CD14-positive monocyte (primary cell): ENCODE measurements around the gene NEK7. TPM values are rescaled to one million over a fixed set of nuclear protein-coding genes. Genes with fewer than 3 reads are reported as not detected.

ENCODE experiments used
- DNase-seq, 3 donors: peaks; one replicate each; pipeline ENCODE4 v3.0.0-alpha.2; 2011 to 2022
- H2AFZ ChIP-seq: 2 replicates; pipeline ENCODE4 v1.6.0; 2012; ENCODE audit warnings: mild to moderate bottlenecking, low read depth, low read length, inconsistent platforms; ENCODE audit not compliant: insufficient read depth, poor library complexity, severe bottlenecking
- H3K27ac ChIP-seq, 2 donors: 1 replicate in 1 of 2; 2 replicates in 1 of 2; pipeline ENCODE4 v1.5.1; 2012 to 2013; ENCODE audit warnings: low read length in 2 of 2, control low read depth in 1 of 2, inconsistent platforms in 1 of 2, low read depth in 1 of 2, mild to moderate bottlenecking in 1 of 2
- H3K27me3 ChIP-seq, 2 donors: one replicate each; pipeline versions ENCODE4 v1.6.0 to v1.6.1; 2011 to 2013; ENCODE audit warnings: low read length in 2 of 2; ENCODE audit not compliant: control insufficient read depth in 2 of 2, insufficient read depth in 2 of 2
- H3K36me3 ChIP-seq, 2 donors: replicated peaks in 1 of 2; 1 replicate in 1 of 2; 2 replicates in 1 of 2; pipeline versions ENCODE4 v1.5.1 to v1.6.1; 2012 to 2013; ENCODE audit warnings: low read length in 2 of 2, control low read depth in 1 of 2, inconsistent platforms in 1 of 2, mild to moderate bottlenecking in 1 of 2; ENCODE audit not compliant: insufficient read depth in 2 of 2, control insufficient read depth in 1 of 2
- H3K4me1 ChIP-seq, 2 donors: 1 replicate in 1 of 2; 2 replicates in 1 of 2; pipeline versions ENCODE4 v1.5.1 to v1.6.1; 2012 to 2013; ENCODE audit warnings: low read length in 2 of 2, control low read depth in 1 of 2, inconsistent platforms in 1 of 2, mild to moderate bottlenecking in 1 of 2, moderate library complexity in 1 of 2; ENCODE audit not compliant: insufficient read depth in 2 of 2, control insufficient read depth in 1 of 2
- H3K4me2 ChIP-seq: replicated peaks from 2 replicates; pipeline ENCODE3; 2012; ENCODE audit warnings: low read length, moderate library complexity, mild to moderate bottlenecking; ENCODE audit not compliant: poor library complexity, severe bottlenecking; ENCODE audit errors: extremely low read depth
- H3K4me3 ChIP-seq, 3 experiments: fragments of 200-600 bp in 1 of 3; sonication (generic) in 1 of 3; replicated peaks in 1 of 3; 1 replicate in 2 of 3; 2 replicates in 1 of 3; pipeline ENCODE4 v1.5.1; 2011 to 2013; ENCODE audit warnings: low read length in 3 of 3, mild to moderate bottlenecking in 3 of 3, control low read depth in 2 of 3, low read depth in 2 of 3, inconsistent platforms in 1 of 3, moderate library complexity in 1 of 3
- H3K79me2 ChIP-seq: 2 replicates; pipeline ENCODE4 v1.6.0; 2012; ENCODE audit warnings: mild to moderate bottlenecking, control low read depth, inconsistent platforms, low read length, moderate library complexity; ENCODE audit not compliant: insufficient read depth
- H3K9ac ChIP-seq: 2 replicates; pipeline ENCODE4 v1.6.0; 2017; ENCODE audit warnings: low read length, mild to moderate bottlenecking; ENCODE audit not compliant: insufficient read depth, poor library complexity, severe bottlenecking
- H3K9me3 ChIP-seq, 2 donors: replicated peaks in 1 of 2; 1 replicate in 1 of 2; 2 replicates in 1 of 2; pipeline versions ENCODE4 v1.5.1 to v1.6.1; 2012 to 2013; ENCODE audit warnings: low read length in 2 of 2, control low read depth in 1 of 2; ENCODE audit not compliant: control insufficient read depth in 1 of 2, insufficient read depth in 1 of 2
- H4K20me1 ChIP-seq: 2 replicates; pipeline ENCODE4 v1.6.0; 2012; ENCODE audit warnings: mild to moderate bottlenecking, low read length, control low read depth, moderate library complexity; ENCODE audit not compliant: insufficient read depth
- H3K27ac Mint-ChIP-seq, 7 donors: one replicate each; pipeline ENCODE4 v1.8.0; 2020; ENCODE audit warnings: mild to moderate bottlenecking in 7 of 7, mixed read lengths in 7 of 7, moderate library complexity in 6 of 7, inconsistent platforms in 2 of 7
- H3K27me3 Mint-ChIP-seq, 3 donors: one replicate each; pipeline ENCODE4 v1.8.0; 2021 to 2022; ENCODE audit warnings: low read depth in 3 of 3, mild to moderate bottlenecking in 3 of 3, mixed read lengths in 3 of 3, moderate library complexity in 3 of 3, inconsistent platforms in 1 of 3
- H3K36me3 Mint-ChIP-seq, 2 donors: one replicate each; pipeline ENCODE4 v1.8.0; 2020; ENCODE audit warnings: mixed read lengths in 2 of 2, inconsistent platforms in 1 of 2, mild to moderate bottlenecking in 1 of 2
- H3K4me1 Mint-ChIP-seq: one replicate; pipeline ENCODE4 v1.8.0; 2020; ENCODE audit warnings: mild to moderate bottlenecking, mixed read lengths
- H3K4me3 Mint-ChIP-seq, 2 donors: one replicate each; pipeline ENCODE4 v1.8.0; 2020; ENCODE audit warnings: mild to moderate bottlenecking in 2 of 2, mixed read lengths in 2 of 2, moderate library complexity in 1 of 2
- H3K9me3 Mint-ChIP-seq, 7 donors: one replicate each; pipeline ENCODE4 v1.8.0; 2020 to 2022; ENCODE audit warnings: mixed read lengths in 7 of 7, mild to moderate bottlenecking in 6 of 7, moderate library complexity in 6 of 7, inconsistent platforms in 2 of 7
- WGBS: methylation state at CpG from one replicate; pipeline ENCODE4 v1.1.5; 2013; ENCODE audit warnings: missing lambda C conversion rate; ENCODE audit not compliant: insufficient coverage; 5-methylcytosine and 5-hydroxymethylcytosine counted together
- intact Hi-C, 2 donors: fragments of 100-400 bp; cut with micrococcal nuclease; formaldehyde crosslinking; loops; one replicate each; pipeline versions ENCODE4 v1.15.0 to v1.15.1; 2023
- polyA plus RNA-seq, 3 donors: library from polyadenylated mRNA; depleted of rRNA in 1 of 3; unstranded in 2 of 3; stranded (reverse) in 1 of 3; fragments of 300-500 nt in 2 of 3; fragments of >200 nt in 1 of 3; fragmentation: Illumina TruSeq in 2 of 3; gene quantifications; 1 replicate in 2 of 3; 2 replicates in 1 of 3; pipeline ENCODE4 v1.2.3, GENCODE V29; 2012 to 2021
- TF ChIP-seq, protein P1 (sequence below): fragments of 200-600 bp; IDR thresholded peaks from one replicate; pipeline ENCODE4 v1.8.0; 2022; ENCODE audit warnings: antibody characterized with exemption, mild to moderate bottlenecking

Gene NEK7
- polyA plus RNA-seq, 3 donors = 16.0 to 50.1 (median 46.5) TPM

DNA sequence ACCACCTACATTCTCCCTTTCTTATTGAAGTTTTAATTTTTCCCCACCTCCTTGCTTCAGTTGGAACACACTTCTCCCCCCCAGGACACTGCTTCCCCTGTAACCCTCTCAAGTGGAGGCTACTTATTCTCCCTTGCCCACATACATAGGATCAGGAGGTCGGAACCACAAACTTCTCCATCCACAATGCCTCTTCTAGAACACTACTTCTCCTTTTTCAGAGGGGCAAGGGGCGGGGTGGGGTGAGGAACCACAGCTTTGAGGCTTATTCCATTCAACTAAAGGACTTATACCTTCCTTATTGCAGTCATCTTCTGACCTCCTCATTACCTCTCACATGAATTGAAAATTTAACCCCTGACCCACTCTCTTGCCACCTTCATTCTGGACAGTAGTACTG, 81.3 kb downstream of the NEK7 start:
- H3K36me3 Mint-ChIP-seq = peaks cover 5 to 9% of the 10 kb centered on the region in 2 donors
- H3K9me3 Mint-ChIP-seq = peaks cover 0 to 5% (median 0%) of the 10 kb centered on the region in 7 donors
- H3K27me3 Mint-ChIP-seq = no peaks in the 10 kb centered on the region
- intact Hi-C loops = no loop called here
- H3K4me1 ChIP-seq = peaks cover 14 to 17% of the 10 kb centered on the region in 2 donors
- no peaks in the 10 kb centered on the region for H3K27me3 ChIP-seq
- H3K4me3 ChIP-seq = no peak overlapping the region
- H4K20me1 ChIP-seq = peaks cover 86% of the 10 kb centered on the region
- no peaks in the 10 kb centered on the region for H3K9me3 ChIP-seq
- H3K79me2 ChIP-seq = peaks cover 37% of the 10 kb centered on the region
- DNase-seq = peak; percentile 56 to 71 (median 66)
- no peak overlapping the region for H2AFZ ChIP-seq
- H3K4me2 ChIP-seq = no peak overlapping the region
- H3K27ac ChIP-seq = no peak overlapping the region
- H3K4me1 Mint-ChIP-seq = peaks cover 10% of the 10 kb centered on the region
- WGBS = no CpG with 5 or more reads among the region's 2 CpGs
- H3K4me3 Mint-ChIP-seq = no peak overlapping the region
- H3K9ac ChIP-seq = no peak overlapping the region
- H3K36me3 ChIP-seq = peaks cover 0 to 11% of the 10 kb centered on the region in 2 donors
- no peak overlapping the region for H3K27ac Mint-ChIP-seq
- TF ChIP-seq, protein P1, sequence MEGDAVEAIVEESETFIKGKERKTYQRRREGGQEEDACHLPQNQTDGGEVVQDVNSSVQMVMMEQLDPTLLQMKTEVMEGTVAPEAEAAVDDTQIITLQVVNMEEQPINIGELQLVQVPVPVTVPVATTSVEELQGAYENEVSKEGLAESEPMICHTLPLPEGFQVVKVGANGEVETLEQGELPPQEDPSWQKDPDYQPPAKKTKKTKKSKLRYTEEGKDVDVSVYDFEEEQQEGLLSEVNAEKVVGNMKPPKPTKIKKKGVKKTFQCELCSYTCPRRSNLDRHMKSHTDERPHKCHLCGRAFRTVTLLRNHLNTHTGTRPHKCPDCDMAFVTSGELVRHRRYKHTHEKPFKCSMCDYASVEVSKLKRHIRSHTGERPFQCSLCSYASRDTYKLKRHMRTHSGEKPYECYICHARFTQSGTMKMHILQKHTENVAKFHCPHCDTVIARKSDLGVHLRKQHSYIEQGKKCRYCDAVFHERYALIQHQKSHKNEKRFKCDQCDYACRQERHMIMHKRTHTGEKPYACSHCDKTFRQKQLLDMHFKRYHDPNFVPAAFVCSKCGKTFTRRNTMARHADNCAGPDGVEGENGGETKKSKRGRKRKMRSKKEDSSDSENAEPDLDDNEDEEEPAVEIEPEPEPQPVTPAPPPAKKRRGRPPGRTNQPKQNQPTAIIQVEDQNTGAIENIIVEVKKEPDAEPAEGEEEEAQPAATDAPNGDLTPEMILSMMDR = no peak

DNA sequence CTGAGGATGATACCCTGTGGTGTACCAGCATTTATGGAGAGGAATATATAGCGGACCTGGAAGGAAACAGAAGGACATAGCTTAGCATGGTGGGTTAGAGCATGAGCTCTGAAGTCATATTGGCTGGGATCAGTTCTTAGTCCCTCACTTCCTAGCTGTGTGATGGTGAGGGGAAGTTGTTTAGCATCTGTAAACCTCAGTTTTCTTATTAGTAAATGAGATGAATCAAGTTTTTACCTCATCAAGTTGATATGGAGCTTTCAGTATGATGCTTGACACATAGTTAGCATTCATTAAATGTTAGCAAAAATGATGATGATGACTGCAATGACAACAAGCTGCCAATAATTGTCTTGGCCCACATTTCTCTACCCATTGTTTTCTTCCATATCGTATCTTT, 84.8 kb downstream of the NEK7 start:
- WGBS = 50% methylated on average over 2 of the region's 2 CpGs
- no peak overlapping the region for H3K27ac Mint-ChIP-seq
- no peaks in the 10 kb centered on the region for H3K9me3 ChIP-seq
- peaks cover 6% of the 10 kb centered on the region for H3K4me1 Mint-ChIP-seq
- peaks cover 91% of the 10 kb centered on the region for H4K20me1 ChIP-seq
- intact Hi-C loops = no loop called here
- H2AFZ ChIP-seq = no peak overlapping the region
- H3K4me3 Mint-ChIP-seq = no peak overlapping the region
- peaks cover 2 to 5% of the 10 kb centered on the region in 2 donors for H3K36me3 Mint-ChIP-seq
- H3K4me3 ChIP-seq = no peak overlapping the region
- peaks cover 41% of the 10 kb centered on the region for H3K79me2 ChIP-seq
- H3K27ac ChIP-seq = no peak overlapping the region
- H3K27me3 ChIP-seq = no peaks in the 10 kb centered on the region
- H3K9ac ChIP-seq = no peak overlapping the region
- DNase-seq = no peak
- H3K9me3 Mint-ChIP-seq = peaks cover 0 to 3% (median 0%) of the 10 kb centered on the region in 7 donors
- no peaks in the 10 kb centered on the region for H3K27me3 Mint-ChIP-seq
- no peak overlapping the region for H3K4me2 ChIP-seq
- H3K4me1 ChIP-seq = peaks cover 10% of the 10 kb centered on the region in 2 donors
- H3K36me3 ChIP-seq = peaks cover 0 to 11% of the 10 kb centered on the region in 2 donors
- TF ChIP-seq, protein P1 = no peak
